Mammary epithelial cell (primary cell): ENCODE data around the gene STX2.
"Not testable (repeated sequence)": the region's sequence is repeated elsewhere in the genome, so short reads cannot be mapped to it uniquely, and the experiment has no call there.

Source experiments
- CTCF ChIP-seq, 2 donors: IDR thresholded peaks in 1 of 2; conservative IDR thresholded peaks in 1 of 2; 2 replicates each; pipeline ENCODE4 v1.5.1; 2011 to 2012; ENCODE audit warnings: inconsistent platforms in 2 of 2, low read length in 2 of 2, mild to moderate bottlenecking in 2 of 2, control low read depth in 1 of 2, low read depth in 1 of 2; ENCODE audit not compliant: insufficient read depth in 1 of 2; ENCODE audit errors: extremely low read depth in 1 of 2
- EZH2 ChIP-seq: IDR thresholded peaks from 2 replicates; pipeline ENCODE4 v1.6.1; 2012; ENCODE audit warnings: low read length, inconsistent platforms, borderline replicate concordance

GRCh38 chr12:130752037-130752436 lies 87.0 kb downstream of the STX2 start:
- TF ChIP-seq CTCF (conservative IDR thresholded peaks at IDR 0.05 in 1 of 2, IDR thresholded peaks at IDR 0.05 in 1 of 2; ENCODE audit: extremely low read depth in 1 of 2, insufficient read depth in 1 of 2, low read depth in 1 of 2, low read length in 2 of 2); EZH2: not testable (repeated sequence)
